A673 (cell line): ENCODE data around the gene BMERB1.

Experiments used
- CTCF ChIP-seq: fragments of 300-800, 200-600 bp; sonication (generic); conservative IDR thresholded peaks from 2 replicates; pipeline ENCODE4 v1.5.1; 2017; ENCODE audit warnings: low read depth, mild to moderate bottlenecking, antibody characterized with exemption, low read length, moderate library complexity, mixed read lengths
- EZH2 ChIP-seq: fragments of 200-600 bp; sonication (generic); IDR thresholded peaks from 2 replicates; pipeline ENCODE4 v1.6.1; 2017; ENCODE audit warnings: borderline replicate concordance, low read depth, mild to moderate bottlenecking, mixed read lengths, antibody characterized with exemption, low read length; ENCODE audit not compliant: poor library complexity, severe bottlenecking

- no peak for TF ChIP-seq CTCF
- TF ChIP-seq EZH2 = no peak
Measured at GRCh38 chr16:15482748-15483298, 48.4 kb downstream of the BMERB1 start.
